ENCODE results near the gene FGGY. TPM values are rescaled to one million over a fixed set of nuclear protein-coding genes. Genes with fewer than 3 reads are reported as not detected.

Gene FGGY
- total RNA-seq, 4 donors from 2014 or later, result 20.6 to 138 (median 32.8) TPM

GRCh38 chr1:59561796-59562195 lies 264.9 kb downstream of the FGGY start:
- TF ChIP-seq CTCF (IDR thresholded peaks at IDR 0.05) (no peak), POLR2A (IDR thresholded peaks at IDR 0.05) (no peak)
- H3K9me3 ChIP-seq, result no peaks in the 10 kb centered on the region
- no peak for DNase-seq
- no peak overlapping the region for H3K27ac ChIP-seq
- H3K27me3 ChIP-seq, result no peaks in the 10 kb centered on the region
- no peak overlapping the region for H3K4me3 ChIP-seq
- no peaks in the 10 kb centered on the region for H3K4me1 ChIP-seq
- intact Hi-C loops (cut with DNase I; ENCODE audit: low total_unique reads), result no loop called here
- H3K36me3 ChIP-seq, result no peaks in the 10 kb centered on the region

GRCh38 chr1:59564192-59564891 lies 267.4 kb downstream of the FGGY start:
- intact Hi-C loops (cut with DNase I; ENCODE audit: low total_unique reads), result no loop called here
- Histone ChIP-seq H3K27me3 (no peaks in the 10 kb centered on the region), H3K4me1 (no peaks in the 10 kb centered on the region), H3K36me3 (no peaks in the 10 kb centered on the region), H3K4me3 (no peak overlapping the region), H3K9me3 (no peaks in the 10 kb centered on the region), H3K27ac (peak overlapping the region; percentile 63 to 76)
- no peak for DNase-seq
- TF ChIP-seq CTCF (IDR thresholded peaks at IDR 0.05), result no peak
- no peak for TF ChIP-seq POLR2A (IDR thresholded peaks at IDR 0.05)

- TF ChIP-seq CTCF (IDR thresholded peaks at IDR 0.05), result no peak
- no peak for TF ChIP-seq POLR2A (IDR thresholded peaks at IDR 0.05)
- Histone ChIP-seq H3K27ac (peak overlapping the region; percentile 63 to 76), H3K4me1 (no peaks in the 10 kb centered on the region), H3K27me3 (no peaks in the 10 kb centered on the region), H3K36me3 (no peaks in the 10 kb centered on the region), H3K9me3 (no peaks in the 10 kb centered on the region), H3K4me3 (no peak overlapping the region)
- peak; percentile 40 to 59 for DNase-seq
- intact Hi-C loops (cut with DNase I; ENCODE audit: low total_unique reads), result no loop called here
Observed at GRCh38 chr1:59565611-59566410, 268.9 kb downstream of the FGGY start.

- H3K36me3 ChIP-seq, result no peaks in the 10 kb centered on the region
- H3K27me3 ChIP-seq, result no peaks in the 10 kb centered on the region
- no peak overlapping the region for H3K4me3 ChIP-seq
- intact Hi-C loops (cut with DNase I; ENCODE audit: low total_unique reads), result no loop called here
- H3K4me1 ChIP-seq, result no peaks in the 10 kb centered on the region
- no peak for DNase-seq
- no peaks in the 10 kb centered on the region for H3K9me3 ChIP-seq
- peak in 1 of 4 experiments; percentile 19 for TF ChIP-seq CTCF (IDR thresholded peaks at IDR 0.05)
- no peak for TF ChIP-seq POLR2A (IDR thresholded peaks at IDR 0.05)
- H3K27ac ChIP-seq, result no peak overlapping the region
Observed at GRCh38 chr1:59568158-59568935, 271.5 kb downstream of the FGGY start.

All from uterus (tissue), 4 donors.